CD4-positive, alpha-beta T cell treated with Interleukin-15 for 4 hours (primary cell): ENCODE data around the gene SMYD3.
"Not testable (repeated sequence)": the region's sequence is repeated elsewhere in the genome, so short reads cannot be mapped to it uniquely, and the experiment has no call there.

ENCODE experiments used
- DNase-seq: peaks from one replicate; pipeline ENCODE4 v3.0.0-alpha.2; 2020; ENCODE audit warnings: low spot score

The SMYD3 gene

DNA sequence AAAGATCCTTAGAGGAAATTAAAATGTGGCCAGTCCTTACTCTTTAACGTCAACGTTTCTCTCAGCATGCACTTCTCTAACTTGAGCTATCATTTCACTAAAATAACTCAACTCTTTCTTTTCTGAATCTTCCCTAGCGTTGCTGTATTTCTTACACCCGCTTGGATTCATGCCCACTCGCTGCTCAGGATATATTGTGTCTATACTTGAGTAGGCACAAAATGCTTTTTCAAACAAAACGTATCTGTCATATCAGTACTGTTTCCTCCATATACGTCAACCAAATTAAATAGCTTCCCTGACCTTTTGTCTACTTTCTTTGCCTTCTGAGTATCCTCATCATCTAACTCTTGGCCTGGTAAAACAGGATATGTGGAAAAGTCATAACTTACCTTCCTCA lies 549.7 kb downstream of the SMYD3 start:
- DNase-seq: no peak

DNA sequence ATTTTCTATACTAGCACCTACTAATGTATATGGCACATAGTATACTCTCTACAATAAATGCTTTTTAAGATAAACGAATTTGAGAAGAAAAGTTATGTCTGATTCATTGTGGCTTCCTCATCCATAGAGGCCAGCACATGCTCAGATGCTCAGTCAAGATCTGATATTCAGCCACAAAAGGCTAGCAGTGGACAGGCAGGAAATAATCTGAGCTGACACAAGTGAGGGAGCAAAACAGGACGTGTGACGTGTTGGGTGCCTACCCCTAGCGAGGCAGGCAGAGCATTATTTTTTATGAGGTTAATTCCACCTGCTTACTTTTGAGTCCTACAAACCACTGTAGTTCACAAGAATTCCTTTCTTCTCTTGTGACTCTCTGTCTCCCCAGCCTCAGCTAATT lies 550.9 kb downstream of the SMYD3 start:
- peak; percentile 65 for DNase-seq

DNA sequence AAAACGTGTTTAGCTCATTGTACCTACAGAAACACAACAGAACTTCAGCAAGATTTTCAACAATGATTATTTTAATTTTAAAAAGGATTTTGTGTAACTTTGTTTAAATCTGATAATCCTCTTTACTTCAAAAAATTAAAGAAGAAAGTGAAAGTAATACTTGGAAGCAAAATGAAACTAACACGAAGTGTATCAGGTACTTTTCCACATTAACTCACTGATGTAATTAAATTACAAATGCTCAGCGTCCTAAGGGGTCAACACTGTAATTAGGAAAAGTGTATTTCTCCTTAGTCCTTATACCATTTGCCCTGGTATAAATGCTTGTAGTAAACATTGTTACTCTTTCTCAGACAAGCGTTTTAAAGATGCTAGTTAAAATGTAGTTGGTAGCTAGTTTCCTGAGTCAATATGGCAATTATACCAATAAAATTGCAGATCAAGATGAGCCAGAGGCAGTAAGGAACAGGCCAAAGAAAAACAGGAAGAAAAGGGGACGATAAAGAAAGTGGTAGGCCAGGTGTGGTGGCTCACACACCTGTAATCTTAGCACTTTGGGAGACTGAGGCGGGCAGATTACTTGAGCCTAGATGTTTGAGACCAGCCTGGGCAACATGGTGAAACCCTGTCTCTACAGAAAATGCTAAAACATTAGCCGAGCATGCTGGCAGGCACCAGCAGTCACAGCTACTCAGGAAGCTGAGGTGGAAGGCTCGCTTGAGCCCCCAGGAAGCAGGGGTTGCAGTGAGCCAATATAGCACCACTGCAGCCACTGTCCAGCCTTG lies 553.0 kb downstream of the SMYD3 start:
- DNase-seq: no peak

DNA sequence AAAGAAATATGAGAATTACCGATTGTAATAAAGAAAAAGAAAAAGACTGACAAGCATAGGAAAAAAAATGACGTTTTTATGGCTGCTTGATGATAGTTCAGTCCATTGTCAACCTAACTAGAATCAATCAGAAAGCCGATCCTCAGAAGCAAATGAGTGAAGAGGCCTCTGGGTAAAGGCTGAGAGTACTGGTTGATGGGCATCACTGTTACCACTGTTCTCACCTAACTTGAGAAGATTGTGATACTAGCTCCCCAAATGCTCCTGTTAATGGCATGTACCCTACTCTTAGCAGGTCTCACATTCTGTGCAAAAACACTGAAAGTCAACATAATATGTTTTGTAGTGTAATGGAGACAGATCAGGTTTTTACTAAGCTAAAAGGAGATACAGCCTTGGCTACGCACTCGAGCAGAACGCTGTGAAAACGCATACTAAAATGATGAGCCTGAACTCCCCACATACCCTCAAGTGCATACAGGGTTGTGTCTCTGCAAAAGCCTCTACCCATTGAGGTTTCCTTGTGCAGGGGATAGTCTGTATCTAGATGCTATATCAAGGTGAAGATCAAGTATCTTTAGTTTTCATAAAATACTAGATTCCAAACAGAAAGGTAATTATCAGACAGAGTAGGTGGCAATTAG lies 554.6 kb downstream of the SMYD3 start:
- DNase-seq: no peak

DNA sequence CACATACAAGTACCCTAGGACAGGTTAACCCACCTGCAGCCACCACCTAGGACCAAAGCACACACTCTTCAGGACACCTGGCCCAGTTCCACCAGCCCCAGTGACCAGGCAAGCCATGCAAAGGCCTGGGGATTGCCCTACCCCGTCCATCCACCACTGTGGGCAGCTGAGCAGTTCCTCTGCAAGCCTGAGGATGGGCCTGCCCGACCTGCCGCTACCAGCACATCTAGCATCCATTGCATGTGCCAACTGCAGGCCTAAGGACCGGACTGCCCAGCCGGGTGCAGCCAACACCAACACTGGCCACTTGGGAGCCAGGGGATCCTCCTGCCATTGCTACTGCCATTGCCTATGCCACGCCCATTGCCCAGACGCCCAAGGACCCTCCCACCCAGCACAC lies 558.3 kb downstream of the SMYD3 start:
- no peak for DNase-seq

DNA sequence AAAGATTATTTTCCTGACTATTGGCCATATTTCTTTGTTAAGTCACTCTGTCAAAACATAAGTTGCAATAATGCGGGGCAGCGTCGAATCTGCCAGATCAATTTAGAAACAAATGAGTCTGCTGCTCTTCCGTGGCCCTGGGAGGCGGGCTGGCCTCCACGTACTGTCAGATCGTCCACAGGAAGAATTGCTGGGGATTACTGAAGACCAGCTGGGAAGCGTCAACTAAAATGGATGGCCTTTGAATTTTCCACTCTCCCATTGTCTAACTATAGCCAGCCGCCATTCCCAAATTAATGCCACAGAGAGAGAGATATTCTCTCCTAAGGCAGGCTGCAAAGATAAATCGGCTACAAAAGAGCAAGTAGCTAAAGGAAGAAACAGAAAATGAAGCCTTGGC lies 560.2 kb downstream of the SMYD3 start:
- DNase-seq: no peak

DNA sequence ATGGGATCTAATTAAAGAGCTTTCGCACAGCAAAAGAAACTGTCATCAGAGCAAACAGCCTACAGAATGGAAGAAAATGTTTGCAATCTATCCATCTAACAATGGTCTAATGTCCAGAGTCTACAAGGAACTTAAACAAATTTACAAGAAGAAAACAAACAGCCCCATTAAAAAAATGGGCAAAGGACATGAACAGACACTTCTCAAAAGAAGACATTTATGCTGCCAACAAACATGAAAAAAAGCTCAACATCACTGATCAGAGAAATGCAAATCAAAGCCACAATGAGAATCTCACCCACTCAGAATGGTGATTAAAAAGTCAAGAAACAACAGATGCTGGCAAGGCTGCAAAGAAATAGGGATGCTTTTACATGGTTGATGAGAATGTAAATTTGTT lies 561.9 kb downstream of the SMYD3 start:
- not testable (repeated sequence) for DNase-seq

DNA sequence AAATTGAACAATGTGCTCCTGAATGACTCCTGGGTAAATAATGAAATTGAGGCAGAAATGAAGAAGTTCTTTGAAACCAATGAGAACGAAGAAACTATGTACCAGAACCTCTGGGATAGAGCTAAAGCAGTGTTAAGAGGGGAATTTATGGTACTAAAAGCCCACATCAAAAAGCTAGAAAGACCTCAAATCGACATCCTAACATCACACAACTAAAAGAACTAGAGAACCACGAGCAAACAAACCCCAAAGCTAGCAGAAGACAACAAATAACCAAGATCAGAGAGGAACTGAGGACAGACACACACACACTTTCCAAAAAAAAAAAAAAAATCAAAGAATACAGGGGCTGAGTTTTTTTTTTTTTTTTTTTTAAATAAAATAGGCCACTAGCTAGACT lies 564.2 kb downstream of the SMYD3 start:
- no peak for DNase-seq

DNA sequence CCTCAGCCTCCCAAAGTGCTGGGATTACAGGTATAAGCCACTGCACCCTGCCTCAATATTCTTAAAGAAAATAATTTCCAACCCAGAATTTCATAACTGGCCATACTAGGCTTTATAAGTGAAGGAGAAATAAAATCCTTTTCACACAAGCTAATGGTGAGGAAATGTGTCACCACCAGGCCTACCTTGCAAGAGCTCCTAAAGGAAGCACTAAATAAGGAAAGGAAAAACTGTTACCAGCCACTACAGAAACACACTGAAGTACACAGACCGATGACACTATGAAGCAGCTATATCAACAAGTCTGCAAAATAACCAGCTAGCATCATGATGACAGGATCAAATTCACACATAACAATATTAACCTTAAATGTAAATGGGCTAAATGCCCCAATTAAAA lies 565.3 kb downstream of the SMYD3 start:
- DNase-seq: not testable (repeated sequence)

DNA sequence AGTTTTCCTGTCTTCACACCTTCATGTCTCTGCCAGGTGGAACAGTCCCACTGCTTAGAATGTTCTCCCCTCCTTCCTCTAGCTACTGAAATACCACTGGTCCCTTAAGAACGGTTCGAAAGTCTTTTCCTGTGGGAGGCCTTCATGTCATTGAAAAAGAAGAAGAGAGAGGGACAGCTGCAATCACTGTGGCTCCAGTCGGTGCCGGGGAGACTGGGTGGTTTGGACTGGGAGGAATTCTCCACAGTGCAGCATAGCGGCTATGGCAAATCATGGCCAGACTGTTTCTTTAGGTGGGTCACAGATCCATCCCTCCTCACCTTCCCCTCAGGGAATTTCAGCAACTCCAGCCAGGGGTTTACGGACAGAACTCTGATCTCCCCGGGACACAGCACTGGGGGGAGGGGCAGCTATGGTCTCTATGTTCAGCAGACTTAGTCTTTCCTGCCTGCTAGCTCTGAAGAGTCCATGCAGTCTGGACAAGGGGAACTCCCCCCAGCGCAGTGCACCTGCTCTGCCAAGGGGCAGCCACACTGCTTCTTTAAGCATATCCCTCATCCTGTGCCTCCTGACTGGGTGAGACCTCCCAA lies 567.2 kb downstream of the SMYD3 start:
- no peak for DNase-seq

DNA sequence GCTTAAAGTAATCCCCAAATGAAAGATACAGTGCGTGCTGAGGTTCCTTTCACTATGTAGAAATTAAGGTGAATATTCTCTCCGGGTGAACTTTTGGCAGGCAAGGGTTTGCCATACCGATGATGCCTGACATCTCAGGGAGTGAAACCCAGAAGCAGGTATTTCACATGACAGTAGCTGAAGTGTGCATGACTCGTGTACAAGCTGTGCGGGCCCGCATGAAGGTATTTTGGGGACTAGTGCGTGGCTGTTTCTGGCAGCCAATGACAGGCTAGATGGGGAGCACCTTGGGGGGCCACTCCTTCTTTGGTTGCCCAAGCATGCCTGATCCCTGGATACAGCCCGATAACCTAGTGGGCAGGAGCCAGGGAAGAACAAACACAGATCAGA lies 569.0 kb downstream of the SMYD3 start:
- no peak for DNase-seq

DNA sequence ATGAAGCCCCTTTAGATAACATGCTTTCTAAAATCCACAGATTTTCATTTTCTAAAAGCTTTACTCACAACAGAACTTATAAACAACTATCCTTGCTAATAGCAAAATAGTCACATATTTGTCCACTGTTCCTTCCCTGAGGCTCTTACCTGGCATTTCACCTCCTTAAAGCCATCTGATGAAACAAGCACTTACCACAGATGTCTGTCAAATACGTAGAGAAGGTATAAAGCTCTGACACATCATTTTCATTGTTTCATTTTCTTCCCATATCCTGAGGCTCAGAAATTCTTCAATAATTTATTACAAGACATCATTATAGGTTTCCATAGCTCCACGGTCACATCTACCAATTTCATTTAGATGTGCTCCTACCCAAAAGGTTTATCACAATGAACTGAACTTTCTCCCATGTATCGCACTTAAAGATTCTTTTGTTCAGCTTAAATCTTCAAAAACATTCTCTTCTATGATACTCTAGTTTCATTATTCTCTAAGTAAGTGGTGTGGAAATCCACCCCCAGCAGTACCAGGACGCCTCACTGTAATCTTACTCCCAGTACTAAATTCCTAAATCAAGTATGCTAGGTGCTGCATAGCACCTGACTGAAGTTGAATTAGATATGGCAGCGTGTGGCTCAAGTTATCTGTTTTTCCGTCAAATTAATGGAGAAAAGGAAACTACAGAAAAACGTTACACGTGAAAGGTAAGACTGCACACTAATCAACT lies 569.6 kb downstream of the SMYD3 start:
- DNase-seq: no peak

DNA sequence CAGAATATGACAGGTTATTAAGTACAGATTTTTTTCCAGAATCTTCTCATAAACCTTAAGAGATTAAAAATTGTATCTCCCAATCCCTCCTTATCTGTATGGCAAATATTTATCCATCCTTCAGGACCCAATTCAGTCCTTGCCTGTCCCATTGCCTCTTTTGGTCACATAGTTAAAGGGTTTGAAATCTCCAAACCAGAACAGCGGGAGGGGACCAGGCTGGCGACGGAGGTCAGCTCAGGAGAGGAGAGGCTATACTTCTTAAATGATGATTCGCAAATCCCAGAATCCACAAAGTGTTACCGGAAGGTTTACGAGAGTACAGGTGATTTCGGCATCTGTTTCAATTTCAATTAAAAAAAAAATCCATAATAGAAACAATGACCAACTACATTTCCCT lies 572.7 kb downstream of the SMYD3 start:
- DNase-seq: no peak

DNA sequence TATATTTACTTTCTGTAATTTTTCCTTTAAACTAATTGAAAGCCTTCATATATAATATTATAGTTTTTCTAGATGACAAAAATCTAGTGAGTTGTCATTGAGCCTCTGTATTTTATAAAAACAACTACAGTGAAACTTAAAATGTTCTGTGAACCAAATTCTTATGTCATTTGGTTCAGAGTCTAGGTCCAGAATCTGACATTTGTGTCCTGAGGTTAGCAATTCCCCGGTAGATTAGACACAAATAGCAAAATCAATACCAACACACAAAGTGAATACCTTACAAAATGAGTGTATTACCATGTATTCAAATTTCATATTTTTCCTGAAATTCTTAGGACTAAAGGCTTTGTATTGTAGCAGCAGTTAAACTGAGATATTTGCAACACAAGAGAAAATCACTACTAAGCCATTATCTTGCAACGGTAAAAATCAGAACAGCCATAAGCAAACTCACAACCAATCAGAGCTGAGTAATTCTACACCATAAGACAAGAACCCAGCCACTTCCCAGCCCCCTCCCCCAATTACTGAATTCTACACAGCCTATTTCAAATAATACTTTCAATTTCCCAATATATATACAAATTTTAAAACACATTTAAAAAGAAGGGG lies 573.5 kb downstream of the SMYD3 start:
- no peak for DNase-seq

DNA sequence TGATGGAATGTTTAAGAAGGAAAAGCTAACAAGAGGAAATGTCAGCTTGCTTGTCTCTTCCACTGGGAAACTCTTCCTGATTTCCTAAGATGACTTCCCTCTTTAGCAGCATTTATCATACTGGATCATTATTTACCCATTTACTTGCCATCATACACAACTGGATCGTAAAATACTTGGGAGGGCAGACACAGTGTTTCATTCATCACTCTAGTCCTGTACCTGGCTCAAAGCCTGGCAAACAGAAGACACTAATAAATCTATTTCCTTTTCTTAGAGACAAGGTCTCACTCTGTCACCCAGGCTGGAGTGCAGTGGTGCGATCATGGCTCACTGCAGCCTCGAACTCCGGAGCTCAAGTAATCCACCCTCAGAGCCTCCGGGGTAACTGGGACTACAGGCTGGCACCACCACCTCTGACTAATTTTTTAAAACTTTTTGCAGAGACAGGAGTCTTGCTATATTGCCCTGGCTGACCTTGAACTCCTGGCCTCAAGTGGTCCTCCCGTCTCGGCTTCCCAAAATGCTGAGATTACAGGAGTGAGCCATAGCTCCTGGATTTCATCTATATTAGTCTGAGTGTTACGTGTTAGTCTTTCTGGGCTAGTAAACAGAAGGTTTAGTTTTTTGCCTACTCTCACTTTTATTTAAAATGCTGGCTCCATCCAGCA lies 574.6 kb downstream of the SMYD3 start:
- no peak for DNase-seq

DNA sequence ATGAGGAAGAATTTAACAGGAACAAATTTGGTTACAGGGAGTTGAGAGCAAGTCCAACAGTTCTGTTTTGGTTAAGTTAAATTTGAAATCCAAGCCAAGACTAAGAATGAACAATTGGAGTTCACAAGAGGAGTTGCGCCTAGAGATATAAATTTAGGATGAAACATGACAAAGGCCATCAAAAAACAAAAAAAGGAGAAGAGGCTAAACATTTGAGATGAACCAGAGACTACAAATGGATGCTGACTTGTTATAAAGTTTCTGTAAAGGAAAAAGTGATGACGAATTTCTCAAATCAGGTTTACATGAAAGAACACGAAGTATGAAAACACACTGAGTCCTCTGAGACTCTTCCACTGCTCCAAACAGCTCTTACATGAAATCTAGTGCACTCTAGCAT lies 575.6 kb downstream of the SMYD3 start:
- DNase-seq: no peak

DNA sequence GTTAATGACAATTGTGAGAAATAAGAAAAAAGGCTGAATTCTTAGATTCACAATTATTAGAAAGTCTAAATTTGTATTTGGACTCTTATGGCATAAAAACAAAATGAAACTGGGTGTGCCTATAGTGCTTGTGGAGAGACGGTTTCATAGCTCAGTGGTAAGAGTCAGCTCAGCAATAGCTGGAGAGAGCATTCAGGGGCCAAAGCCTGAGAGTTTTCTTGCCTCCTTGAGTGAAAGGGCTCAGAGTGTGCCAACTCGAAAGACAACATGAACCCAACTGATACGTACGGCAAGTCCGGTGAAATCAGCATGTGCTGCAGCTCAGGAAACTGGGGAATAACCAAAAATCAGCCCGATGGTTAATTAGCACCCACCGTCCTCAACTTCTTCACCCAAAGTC lies 577.9 kb downstream of the SMYD3 start:
- DNase-seq: no peak

DNA sequence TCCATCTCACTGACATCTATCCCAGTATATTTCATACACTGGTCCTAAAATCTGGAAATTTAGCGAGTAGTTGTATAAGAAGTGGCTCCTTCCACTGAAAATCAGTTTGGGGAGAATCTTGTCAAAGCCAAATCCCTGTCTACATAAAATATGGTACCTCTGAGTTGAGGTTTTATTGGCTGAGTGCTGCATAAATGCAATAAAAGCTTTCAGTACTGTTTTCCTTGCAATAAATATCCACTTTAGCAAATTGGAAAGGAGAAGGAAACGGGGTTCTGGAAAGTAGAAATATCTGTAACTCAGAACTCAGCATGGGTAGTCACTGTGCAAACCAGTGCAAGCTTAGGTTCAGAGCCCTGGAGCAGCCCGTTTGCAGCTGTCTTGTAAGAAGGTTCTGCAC lies 580.2 kb downstream of the SMYD3 start:
- no peak for DNase-seq

DNA sequence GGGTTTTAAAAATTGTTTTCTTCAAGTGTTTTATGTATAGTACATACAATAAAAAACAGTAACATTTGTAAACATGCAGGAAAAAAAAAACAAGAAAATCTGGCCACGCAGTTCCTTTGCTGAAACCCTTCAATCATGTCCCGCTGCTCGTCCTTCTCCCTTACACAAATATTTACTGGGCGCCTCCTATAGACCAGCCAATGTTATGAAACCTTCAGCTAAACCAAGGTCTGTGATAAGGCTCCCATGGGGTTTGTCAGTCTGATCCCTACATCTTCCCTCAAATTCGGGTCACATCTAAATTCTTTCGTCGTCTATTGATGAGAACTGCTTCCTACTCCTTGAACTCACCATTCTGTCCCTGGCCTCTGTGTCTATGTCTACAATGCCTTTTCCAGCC lies 583.9 kb downstream of the SMYD3 start:
- no peak for DNase-seq

DNA sequence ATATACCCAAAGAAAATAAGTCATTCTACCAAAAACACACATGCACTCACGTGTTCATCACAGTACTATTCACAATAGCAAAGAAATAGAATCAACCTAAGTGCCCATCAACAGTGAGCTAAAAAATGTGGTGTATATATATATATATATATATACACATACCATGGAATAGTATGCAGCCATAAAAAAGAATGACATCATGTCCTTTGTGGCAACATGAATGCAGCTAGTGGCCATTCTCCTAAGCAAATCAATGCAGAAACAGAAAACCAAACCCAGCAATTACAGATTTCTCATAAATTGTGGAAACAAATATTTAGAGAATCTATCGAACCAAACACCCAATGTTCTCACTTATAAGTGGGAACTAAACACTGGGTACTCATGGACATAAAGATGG lies 585.7 kb downstream of the SMYD3 start:
- no peak for DNase-seq

DNA sequence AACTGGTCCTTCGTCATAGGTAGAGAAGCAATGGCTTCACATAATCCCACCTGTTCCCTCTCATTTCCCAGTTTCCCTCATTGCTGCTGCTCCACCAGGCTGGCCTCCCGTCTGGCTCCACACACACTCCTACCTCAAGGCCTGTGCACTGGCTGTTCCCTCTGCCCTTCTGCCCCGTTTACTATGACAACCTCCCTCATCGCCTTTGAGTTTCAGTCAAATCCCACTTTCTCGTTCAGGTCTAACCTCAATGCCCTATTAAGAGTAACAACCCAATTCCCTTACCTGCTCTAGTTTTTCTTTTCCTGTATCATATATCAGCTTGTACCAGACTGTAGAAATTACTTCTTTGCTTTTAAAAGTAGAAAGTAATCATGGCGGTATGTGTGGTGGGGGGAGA lies 589.7 kb downstream of the SMYD3 start:
- no peak for DNase-seq

DNA sequence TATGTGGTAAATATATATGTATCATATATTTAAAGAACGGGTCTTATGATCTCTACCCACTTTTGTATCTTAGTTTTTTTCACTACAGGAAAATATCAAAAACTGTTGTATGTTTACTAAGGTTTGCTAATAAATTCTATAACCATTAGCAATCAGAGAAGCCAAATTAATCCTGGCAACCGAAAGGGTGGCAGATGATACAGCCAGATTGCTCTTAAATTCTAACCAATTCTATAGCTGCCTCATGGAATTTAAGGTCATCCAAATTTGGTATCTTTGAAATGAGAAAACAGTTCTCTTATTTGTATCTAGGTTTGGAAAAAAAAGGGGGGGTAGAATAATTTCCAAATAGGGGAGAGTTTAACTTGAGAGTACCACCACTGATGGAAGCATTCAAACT lies 591.2 kb downstream of the SMYD3 start:
- no peak for DNase-seq
